COLO668 (cell line): ENCODE data around the gene C1QL4.

ENCODE experiments used
- DNase-seq: peaks from one replicate; lab custom pipeline; 2025; ENCODE audit not compliant: unreplicated experiment; lab: John Stamatoyannopoulos, UW

The C1QL4 gene

DNA sequence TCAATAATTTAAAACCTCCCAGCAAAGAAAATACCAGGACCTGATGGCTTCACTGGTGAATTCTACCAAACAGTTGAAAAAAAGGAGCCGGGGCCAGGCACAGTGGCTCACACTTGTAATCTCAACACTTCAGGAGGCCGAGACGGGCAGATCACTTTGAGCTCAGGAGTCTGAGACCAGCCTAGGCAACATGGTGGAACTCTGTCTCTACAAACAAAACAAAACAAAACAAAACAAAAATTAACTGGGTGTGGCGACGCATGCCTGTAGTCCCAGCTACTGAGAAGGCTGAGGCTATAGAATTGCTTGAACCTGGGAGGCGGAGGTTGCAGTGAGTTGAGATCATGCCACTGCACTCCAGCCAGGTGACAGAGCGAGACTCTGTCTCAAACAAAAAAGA is 27.6 kb downstream of the C1QL4 start:
- no peak for DNase-seq

DNA sequence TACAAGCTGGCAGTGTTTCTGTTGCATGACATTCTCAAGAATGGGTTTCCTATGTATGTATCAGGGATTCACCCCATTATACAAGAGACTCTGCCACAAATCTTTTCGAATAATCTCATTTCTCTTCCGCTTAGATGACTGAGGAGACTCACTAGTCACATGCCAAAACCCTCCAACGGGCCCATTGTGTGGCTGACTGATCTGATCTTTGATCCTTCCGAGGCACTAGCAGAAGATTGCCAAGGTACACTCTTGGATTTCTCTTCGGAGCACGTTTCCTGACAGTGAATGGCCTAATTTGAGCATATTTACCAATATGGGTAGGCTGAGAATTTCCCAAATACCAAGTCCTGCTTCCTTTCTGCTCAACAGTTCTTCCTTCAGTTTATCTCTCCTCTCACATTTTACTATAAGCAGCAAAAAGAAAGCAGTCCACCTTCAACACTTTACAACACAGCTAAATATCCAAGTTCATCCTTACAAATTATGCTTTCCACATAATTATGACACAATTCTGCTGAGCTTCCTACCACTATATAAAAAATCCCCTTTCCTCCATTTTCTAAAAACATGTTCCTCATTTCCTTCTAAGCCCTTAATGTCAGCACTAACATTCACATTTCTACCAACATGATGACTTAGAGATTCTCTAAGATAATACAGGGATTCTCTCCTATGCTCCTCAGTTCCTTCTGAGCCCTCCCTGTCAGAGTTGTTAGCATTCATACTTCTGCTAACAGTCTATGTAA is 31.1 kb downstream of the C1QL4 start:
- DNase-seq, result no peak

DNA sequence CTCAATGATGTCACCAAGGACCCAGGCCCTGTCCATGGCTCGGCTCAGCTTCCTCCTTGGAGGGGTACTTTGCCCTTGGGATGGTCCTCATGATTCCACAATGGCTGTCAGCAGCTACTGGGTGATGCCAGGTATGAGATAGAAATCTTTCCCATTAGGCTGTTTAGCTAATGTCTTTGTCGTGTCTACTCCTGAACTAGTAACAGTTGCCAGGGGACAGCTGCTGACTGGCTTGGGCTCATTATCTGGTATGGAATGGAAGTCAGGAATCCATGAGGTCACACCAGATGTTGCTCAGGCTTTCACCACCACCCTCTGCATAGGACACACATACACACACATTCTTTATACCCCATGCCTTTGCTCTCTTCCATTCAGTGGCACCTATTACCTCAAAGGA is 32.8 kb downstream of the C1QL4 start:
- DNase-seq, result peak; percentile 1

DNA sequence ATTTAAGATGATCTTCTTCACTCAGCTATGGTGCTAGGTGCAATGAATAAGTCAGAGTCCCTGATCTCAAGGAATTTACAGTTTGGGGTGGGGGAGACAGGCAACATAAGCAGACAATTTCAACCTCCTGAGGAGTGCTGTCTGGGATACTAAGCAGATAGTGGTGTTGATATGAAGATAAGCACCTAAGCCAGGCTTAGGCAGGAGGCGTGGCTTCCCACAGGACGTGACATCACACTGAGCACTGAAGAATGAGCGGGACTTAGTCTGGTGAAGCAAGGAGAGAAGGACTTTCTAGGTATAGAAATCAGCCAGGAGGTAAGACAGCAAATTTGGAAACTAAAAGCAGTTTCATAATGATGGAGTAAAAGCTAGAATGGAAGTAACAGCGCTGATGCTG is 35.2 kb downstream of the C1QL4 start:
- no peak for DNase-seq

DNA sequence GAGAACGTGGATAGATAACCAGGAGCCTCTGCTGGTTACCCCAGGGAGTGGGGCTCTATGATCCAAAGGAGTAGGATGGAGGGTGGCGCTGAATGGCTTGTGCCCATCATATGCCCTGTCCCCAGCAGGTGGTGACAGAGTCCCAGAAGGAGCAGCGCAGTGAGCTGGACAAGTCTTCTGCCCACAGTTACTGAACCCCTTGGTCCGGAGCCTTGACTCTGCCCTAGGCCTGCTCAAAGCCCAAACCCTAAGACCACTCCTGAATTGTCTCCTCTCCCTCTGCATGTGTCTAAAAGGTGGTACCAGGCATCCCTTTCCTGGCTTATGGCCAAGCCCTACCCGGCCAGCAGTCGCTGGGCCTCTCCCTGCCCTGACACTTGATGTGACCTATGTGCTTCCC is 38.8 kb downstream of the C1QL4 start:
- DNase-seq, result peak; percentile 32

DNA sequence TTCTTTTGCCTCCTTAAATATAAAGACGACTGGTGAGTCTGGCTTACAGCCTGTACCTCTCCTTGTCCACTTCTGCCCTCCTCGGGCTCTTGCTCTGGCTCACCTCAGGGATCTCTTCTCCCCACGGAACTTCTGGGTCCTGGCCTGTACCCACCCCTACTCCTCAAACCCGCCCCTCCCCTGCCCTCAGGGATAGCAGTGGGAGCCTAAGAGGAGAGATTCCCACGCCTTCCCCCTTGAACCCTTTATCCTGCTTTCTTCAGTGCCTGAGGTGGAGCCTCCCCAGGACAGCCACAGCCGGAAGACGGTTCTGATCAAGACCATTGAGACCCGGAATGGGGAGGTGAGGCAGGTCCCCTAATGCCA is 39.3 kb downstream of the C1QL4 start:
- DNase-seq, result no peak

DNA sequence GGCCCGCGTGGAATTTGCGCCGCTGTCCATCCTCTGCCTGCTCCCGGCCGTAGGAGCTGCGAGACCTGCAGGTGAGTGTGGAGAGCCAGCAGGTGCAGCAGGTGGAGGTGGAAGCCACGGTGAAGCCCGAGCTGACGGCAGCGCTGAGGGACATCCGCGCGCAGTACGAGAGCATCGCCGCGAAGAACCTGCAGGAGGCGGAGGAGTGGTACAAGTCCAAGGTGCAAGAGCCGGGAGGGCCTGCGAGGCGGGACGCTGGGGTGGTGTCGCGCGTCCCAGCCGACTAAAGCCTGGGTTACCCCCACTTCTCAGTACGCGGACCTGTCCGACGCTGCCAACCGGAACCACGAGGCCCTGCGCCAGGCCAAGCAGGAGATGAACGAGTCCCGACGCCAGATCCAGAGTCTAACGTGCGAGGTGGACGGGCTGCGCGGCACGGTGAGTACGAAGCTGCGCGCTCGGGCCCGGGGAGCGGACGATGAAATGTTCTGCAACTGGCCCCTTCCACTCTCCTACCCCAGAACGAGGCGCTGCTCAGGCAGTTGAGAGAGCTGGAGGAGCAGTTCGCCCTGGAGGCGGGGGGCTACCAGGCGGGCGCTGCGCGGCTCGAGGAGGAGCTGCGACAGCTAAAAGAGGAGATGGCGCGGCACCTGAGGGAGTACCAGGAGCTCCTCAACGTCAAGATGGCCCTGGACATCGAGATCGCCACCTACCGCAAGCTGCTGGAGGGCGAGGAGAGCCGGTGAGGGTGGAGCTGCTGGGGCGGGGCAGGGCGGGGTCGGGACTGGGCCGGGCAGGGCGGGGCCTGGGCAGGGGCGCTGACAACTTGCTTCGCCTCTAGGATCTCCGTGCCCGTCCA is 39.9 kb downstream of the C1QL4 start:
- peak; percentile 75 for DNase-seq

DNA sequence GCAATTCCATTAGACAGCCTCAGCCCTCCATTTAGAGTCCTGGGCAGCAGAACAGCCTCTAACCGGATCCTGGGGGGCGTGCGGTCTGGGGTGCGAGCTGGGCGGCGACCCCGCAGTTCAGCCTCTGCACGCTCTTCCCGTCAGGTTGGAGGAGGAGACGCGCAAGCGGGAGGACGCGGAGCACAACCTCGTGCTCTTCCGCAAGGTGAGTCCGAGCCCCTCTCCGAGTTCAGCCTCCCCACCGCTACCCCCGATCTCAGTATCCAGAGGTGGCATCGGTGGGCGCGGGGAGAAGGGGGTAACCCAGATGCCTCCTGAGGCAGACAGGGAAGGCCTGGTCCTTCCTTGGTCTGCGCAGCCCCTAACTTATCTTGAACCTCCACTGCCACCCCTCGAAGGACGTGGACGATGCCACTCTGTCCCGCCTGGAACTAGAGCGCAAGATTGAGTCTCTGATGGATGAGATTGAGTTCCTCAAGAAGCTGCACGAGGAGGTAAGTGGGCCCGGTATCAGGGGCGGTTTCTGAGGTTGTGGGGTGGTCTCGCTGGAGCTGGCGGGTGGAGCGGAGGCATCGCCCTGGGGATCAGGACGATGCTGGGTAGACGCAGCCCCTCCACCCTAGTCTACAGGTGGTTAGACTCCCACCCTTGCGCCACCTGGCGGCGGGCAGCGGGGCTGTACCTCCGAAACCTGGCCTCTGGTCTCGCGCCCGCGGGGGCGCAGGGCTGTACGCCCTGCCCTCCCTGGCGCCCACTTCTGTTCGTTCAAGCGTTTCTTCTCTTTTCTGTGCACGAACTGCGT is 40.8 kb downstream of the C1QL4 start:
- peak; percentile 75 for DNase-seq

DNA sequence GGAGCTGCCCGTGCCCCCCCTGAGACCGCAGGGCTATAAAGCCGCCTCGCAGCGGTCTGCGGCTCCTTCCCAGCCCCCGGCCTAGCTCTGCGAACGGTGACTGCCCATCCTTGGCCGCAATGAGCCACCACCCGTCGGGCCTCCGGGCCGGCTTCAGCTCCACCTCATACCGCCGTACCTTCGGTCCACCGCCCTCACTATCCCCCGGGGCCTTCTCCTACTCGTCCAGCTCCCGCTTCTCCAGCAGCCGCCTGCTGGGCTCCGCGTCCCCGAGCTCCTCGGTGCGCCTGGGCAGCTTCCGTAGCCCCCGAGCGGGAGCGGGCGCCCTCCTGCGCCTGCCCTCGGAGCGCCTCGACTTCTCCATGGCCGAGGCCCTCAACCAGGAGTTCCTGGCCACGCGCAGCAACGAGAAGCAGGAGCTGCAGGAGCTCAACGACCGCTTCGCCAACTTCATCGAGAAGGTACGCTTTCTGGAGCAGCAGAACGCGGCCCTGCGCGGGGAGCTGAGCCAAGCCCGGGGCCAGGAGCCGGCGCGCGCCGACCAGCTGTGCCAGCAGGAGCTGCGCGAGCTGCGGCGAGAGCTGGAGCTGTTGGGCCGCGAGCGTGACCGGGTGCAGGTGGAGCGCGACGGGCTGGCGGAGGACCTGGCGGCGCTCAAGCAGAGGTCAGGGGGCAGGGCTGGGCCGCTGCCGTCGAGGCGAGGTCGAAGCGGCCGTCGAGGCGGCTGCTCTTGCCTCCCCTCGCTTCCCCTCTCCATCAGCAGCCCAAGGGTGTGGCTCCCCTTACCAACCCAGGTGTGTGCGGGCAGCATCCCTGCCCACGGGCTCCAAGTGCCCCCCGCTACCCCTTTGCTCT is 41.7 kb downstream of the C1QL4 start, which contains the start of gene PRPH:
PRPH (plus strand) TSS at position 66 of the 855 bp plus-strand sequence; CDS start at position 120, 54 bp downstream.
- DNase-seq, result peak; percentile 56

DNA sequence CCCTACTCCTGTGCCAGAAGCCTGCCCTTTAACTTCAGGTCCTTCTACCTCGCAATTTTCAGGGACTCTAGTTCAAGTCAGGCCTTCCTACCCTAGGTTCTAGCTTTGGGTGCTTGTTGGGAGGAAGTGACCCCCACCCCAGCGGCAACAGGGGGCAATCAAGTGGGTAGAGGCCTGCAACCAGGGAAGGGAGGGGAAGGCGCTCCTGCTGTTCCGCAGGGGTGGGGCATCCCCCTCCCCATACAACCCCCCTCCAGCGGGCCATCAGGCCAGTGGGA is 42.2 kb downstream of the C1QL4 start:
- no peak for DNase-seq

DNA sequence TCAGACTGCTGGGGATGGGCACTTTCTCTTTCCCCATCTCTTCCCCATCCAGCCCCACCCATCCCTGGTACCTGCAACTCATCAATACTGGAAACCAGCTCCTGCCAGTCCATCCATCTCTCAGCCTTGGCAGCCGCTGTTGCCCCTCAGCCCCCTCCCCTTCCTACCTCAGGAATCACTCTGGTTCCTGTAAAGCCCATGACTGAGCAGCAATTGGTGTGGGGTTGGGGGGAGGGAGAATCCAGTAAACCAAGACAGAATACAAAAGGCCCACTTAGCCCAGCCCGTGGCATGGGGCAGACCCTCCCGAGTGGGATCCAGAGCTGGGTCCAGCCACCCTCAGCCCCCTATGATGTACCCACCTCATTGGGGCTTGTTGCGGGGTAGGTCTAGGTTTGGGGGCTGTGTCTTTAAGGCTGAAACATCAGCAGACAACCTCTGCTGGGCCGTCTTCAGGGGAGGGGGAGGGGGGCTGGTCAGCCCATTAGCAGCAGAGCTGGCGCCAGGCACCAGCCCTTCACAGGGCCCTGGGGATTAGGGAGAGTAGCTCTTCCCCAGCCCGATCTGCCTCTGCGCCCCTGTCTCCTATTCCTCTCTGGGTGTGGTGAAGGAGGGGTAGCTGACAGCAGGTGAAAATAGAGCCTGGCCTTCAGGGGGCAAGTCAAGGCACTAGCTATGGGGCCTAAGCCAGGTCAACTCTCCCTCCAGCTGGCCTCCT is 42.7 kb downstream of the C1QL4 start:
- no peak for DNase-seq

DNA sequence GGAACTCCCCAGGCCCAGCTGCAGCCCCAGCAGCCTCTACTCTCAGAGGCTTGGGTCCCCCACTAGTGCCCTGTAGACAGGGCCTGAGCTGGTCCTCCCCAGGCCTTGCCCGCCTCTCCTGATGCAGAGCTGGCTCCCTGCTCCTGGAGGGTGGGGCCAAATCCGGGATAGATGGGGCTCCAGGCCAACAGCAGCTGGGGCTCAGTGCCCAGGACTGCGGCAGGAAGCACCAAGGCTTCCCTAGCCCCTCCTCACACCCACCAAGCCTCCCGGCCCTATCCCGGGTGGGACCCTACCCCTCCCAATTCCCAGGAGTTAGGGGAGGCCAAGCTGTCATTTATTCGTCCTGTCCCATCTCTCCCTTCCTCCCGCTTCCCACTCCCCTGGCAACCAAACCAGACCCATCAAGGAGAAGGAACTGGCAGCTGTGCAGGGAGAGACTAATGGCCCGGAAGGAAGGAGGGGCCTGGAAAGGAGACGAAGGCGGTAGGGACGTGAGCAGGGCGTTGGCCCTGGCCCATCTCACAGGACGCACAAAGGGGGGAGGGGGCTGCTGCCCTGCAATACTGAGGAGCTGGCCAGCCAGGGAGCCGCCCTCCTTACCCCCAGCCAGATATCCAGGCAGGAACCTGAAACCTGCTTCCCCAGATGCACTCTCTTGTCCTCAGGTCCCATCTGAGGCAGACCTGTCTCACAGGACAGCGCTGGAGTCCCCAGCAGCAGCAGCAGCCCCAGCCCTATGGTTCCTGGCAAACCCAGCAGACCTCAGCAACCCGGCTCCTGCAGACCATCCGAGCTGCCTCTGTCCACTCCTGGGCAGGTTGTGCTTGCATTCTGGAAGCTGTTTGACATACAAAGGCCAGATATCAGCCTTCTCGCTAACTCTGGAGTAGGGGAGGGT is 43.7 kb downstream of the C1QL4 start:
- DNase-seq, result no peak

DNA sequence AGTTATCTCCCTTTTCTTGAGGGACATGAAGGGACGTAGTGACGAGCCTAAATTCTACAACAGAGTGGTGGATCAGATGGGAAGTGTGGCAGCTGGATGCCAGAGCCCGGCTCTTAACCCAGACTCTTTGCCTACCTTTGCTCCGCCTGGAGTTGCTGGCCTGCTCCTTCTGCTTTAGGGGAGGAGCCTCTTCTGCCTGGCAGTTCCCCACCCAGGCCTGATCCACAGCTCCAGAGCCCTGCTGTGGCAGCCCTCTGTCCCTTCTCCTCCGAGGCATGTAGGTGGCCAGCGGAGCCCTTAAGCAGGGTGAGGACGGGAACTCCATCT is 44.3 kb downstream of the C1QL4 start:
- no peak for DNase-seq

DNA sequence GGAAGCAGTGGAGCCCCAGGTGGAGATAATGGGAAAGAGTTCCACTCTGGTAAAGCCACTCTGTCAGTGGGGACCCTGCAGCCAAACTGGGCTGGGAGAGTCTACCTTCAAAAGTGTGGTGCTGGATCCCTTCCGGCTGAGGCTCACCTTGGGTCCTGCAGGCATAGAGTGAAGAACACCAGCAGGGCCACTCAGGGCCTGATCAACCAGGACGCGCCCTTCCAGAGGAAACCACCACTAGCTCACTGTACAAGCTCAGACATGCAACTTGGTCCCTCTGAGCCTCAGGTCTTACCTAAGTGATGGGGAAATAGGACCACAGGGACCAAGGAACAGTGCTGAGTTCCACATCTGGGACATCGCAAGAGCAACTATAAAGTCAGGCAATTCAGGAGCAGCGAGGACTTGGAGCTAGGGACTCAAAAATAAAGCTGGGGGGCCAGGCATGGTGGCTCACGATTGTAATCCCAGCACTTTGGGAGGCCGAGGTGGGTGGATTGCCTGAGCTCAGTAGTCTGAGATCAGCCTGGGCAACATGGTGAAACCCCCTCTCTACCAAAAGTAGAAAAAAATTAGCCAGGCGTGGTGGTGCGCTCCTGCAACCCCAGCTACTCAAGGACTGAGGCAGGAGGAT is 47.9 kb downstream of the C1QL4 start:
- no peak for DNase-seq

DNA sequence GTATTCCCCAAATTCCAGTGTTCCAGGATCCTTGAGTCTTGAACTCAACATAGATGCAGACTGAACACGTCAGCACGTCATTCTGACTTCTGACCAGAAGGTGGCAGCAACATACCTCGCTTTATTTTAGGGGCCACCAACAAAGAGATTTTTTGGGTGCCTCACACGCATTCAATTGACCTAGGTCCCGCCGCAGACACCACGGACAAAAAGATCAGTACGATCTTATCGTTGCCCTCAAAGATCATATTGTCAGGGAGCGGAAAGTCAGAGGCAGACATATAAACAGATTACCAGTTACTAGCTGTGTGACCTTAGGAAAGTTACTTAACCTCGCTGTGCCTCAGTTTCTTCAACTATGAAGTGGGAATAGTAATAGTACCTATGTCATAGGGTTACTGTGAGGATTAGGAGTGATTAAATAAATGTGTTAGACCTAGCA is 48.6 kb downstream of the C1QL4 start:
- peak; percentile 21 for DNase-seq

DNA sequence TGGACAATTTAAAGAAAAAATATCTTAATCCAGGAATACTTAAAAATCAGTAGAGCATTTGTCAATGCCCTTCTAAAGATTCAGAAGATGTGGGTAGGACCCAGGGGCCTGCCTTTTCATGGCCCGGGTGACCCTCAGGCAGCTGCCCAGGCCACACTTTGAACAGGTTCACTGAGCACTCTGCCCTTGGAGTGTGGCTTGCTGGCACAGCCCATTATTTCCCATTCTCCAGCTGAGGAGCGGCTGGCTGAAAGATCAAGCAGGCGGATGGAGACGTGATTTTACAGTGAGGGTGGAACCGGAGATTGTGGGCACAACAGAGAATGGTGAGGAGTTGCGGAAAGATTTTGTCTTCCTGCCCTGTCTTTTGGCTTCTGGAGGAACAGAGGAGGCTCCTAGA is 49.1 kb downstream of the C1QL4 start:
- no peak for DNase-seq

DNA sequence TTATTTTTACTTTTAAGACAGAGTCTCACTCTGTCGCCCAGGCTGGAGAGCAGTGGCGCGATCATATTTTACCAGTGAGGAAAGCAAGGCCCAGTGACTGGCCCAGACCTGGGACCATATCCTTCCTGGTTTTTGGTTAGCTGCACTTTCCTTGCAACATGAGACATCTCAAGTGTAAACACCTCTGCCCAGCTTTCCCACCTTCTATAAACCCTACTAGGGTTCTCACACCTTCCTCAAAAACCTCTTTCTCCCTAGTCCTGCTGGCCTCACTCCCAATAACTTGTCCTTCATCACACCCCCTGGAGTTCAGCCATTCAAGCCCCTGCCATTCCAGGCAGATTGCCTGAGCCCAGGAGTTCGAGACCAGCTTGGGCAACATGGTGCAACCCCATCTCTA is 52.3 kb downstream of the C1QL4 start:
- DNase-seq, result no peak

DNA sequence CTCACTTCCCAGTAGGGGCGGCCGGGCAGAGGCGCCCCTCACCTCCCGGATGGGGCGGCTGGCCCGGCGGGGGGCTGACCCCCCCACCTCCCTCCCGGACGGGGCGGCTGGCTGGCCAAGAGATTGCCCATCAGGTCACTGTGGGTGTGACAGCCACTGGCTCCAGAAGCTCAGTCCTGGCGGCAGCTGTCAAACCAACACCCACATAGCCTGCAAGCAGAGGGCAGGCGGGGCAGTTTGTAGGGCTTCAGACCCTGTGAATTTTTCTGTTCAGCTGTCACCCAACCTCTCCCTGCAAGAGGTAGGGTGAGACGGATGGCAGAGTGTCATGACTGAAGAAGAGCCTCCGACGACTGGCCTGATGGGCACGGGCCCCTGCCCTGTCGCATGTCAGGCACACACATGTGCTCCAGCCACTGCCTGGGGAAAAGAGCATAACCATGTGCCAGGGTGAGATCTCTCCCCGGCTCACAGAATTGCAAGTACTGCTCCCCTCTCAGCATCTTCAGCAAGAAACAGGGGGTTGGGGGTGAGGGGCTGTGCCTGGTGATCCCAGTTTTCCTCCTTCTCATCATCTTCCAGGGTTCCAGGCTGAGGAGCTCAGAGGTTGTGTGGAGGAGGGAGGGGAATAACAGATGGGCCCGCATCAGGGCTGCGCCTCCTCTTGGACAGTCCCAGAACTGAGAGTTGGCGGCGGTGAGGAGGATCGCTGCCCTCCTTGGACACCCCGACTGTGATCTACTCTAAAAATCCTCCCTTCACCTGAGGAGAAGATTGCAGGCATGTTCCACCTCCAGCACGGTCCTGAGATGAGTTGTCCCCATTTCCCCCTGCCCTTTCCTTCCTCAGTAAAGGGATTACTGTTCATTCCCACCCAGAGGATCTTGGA is 53.2 kb downstream of the C1QL4 start:
- DNase-seq, result no peak
